HG02840 (cell line): ENCODE measurements around the gene FGF14.
"Not testable (repeated sequence)": the region's sequence is repeated elsewhere in the genome, so short reads cannot be mapped to it uniquely, and the experiment has no call there.

Source experiments
- ATAC-seq: cut with Tn5 transposase; IDR thresholded peaks from one replicate; pipeline ENCODE4 v1.9.1; 2021; ENCODE audit warnings: mild to moderate bottlenecking, moderate library complexity, moderate number of reproducible peaks; ENCODE audit not compliant: unreplicated experiment, low FRiP score

FGF14 gene

GRCh38 chr13:102073251-102073650 lies 328.6 kb downstream of the FGF14 start:
- no peak for ATAC-seq

- no peak for ATAC-seq
These were observed 330.1 kb downstream of the FGF14 start for GRCh38 chr13:102071711-102072110.

- ATAC-seq = not testable (repeated sequence)
These were observed 333.5 kb downstream of the FGF14 start for GRCh38 chr13:102068323-102068722.

GRCh38 chr13:102055090-102055779 lies 346.6 kb downstream of the FGF14 start:
- no peak for ATAC-seq

GRCh38 chr13:102049853-102050252 lies 352.0 kb downstream of the FGF14 start:
- no peak for ATAC-seq

GRCh38 chr13:102045731-102046130 lies 356.1 kb downstream of the FGF14 start:
- no peak for ATAC-seq

GRCh38 chr13:102042746-102043145 lies 359.1 kb downstream of the FGF14 start:
- no peak for ATAC-seq

GRCh38 chr13:102041544-102041943 lies 360.3 kb downstream of the FGF14 start:
- ATAC-seq = no peak

- no peak for ATAC-seq
These were observed 361.0 kb downstream of the FGF14 start for GRCh38 chr13:102040812-102041211.

GRCh38 chr13:102039264-102039663 lies 362.6 kb downstream of the FGF14 start:
- ATAC-seq = no peak

GRCh38 chr13:102038787-102039186 lies 363.1 kb downstream of the FGF14 start:
- ATAC-seq = no peak

- ATAC-seq = no peak
These were observed 365.9 kb downstream of the FGF14 start for GRCh38 chr13:102035969-102036368.

- ATAC-seq = no peak
These were observed 368.0 kb downstream of the FGF14 start for GRCh38 chr13:102033857-102034331.

GRCh38 chr13:102033386-102033785 lies 368.5 kb downstream of the FGF14 start:
- ATAC-seq = no peak

- no peak for ATAC-seq
These were observed 373.0 kb downstream of the FGF14 start for GRCh38 chr13:102028868-102029267.

GRCh38 chr13:102028206-102028605 lies 373.6 kb downstream of the FGF14 start:
- no peak for ATAC-seq

GRCh38 chr13:102021777-102022176 lies 380.1 kb downstream of the FGF14 start:
- no peak for ATAC-seq

GRCh38 chr13:102020611-102021216 lies 381.1 kb downstream of the FGF14 start:
- ATAC-seq = no peak

- ATAC-seq = no peak
These were observed 383.1 kb downstream of the FGF14 start for GRCh38 chr13:102018716-102019115.

GRCh38 chr13:102017248-102017647 lies 384.6 kb downstream of the FGF14 start:
- no peak for ATAC-seq

GRCh38 chr13:102012299-102013293 lies 389.3 kb downstream of the FGF14 start:
- no peak for ATAC-seq
